Posterior cingulate gyrus (tissue), 11 donors: ENCODE data around the gene RPL18.

Experiments
- DNase-seq, 10 donors: peaks; one replicate each; pipeline versions ENCODE4 v3.0.0 to v3.0.0-alpha.2; 2020 to 2021; ENCODE audit warnings: mixed read lengths in 3 of 10
- intact Hi-C: fragments of 100-400 bp; cut with DNase I; formaldehyde crosslinking; loops from one replicate; pipeline ENCODE4 v1.15.1; 2023

RPL18 gene

DNA sequence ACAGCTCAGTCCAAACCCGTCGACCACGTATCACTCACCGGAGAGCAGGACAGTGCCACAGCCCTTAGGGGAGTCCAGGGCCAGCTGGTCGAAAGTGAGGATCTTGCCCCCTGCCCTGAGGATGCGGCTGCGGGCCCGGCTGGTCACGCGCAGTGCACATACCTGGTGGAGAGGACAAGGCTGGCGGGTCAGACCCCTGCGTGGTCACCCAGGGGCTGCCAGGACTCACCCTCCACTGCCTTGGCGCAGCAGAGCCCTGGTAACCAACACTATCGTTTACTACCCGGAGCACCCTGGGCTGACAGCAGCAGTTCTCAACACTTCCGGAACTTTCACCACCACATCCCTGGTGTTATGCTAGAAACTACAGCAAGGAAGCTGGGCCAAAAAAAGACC, 2.9 kb downstream of the RPL18 start:
- intact Hi-C loops, result no loop called here
- DNase-seq, result no peak

DNA sequence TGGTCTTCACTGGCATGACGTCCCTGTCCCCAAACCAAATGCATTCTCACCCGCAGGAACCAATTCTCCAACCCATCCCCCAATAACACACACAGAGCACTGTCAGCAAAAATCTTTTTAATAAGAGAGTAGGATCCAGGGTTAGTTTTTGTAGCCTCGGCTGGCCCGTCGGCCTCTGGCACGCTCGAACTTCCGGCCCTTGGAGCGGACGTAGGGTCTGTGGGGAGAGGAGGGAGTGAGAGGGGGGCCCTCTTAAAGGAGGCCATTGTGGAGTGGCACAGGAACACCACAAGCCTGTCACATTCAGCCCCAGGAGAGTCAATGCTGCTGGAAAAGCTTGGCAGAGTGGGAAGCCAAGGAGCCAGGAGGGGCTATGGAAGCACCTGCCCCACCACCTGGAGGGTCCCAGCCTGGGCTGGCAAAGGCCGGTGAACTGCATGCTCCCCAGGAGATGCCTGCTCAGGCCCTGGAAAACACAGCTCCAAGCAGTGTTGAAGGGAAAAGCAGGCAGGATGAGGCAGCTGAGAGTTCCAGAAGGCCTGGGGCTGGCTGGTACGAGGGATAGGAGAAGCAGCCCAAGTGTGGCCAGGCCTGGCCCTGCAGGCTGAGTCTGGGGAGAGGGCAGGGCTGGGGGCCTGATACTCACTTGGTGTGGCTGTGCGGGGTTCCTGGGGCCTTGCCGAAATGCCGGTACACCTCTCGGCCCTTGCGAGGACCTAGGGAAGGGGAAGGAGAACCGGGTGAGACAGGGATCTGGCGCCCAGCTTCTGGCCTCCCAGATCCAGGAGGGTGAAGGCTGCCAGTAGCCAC, 3.5 kb downstream of the RPL18 start:
- no peak for DNase-seq
- intact Hi-C loops, result no loop called here

DNA sequence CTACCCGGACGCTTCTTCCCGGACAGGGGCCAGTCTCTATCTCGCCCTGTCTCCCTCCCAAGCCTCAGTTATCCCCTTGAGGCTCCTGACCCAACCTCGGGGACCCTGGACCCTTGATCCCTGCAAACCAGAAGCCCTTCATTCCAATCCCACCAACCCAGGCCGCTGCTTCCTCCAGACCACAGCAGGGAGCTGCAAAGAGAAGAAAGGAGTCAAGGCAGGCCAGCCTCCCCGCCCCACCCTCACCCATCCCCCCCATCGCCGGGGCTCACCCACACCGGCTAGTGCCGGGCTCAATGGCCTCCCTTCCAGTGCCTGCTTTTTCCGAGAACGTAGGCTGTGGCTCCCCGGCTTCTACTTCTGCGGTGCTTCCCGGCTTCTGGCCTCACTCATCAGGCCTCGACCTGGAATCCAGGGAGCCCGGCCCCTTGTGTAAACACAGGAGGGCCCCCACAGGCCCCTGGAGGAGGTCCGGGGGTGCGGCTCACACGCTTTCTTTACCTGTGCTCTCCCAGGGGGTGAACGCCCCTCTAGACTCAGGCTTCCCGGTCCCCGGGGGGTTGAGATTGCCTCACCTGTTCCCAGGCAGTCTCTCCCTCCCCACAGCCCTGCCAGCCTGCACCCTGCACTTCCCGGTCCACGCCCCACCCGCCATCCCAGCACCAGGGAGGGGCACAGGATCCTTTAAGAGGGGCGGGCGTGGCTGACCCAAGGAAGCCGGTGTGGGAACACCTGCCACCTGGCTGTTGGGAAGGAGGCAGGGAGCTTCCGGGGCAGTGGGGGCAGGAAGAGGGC, 4.3 kb downstream of the RPL18 start, which contains the start of gene FAM83E:
TSS of gene FAM83E (minus strand) at position 641 of the 795 bp plus-strand sequence. CDS start 1,704 bp downstream, outside the sequence.
- DNase-seq, result peak in 1 of 10 donors; percentile 85
- intact Hi-C loops, result no loop called here

DNA sequence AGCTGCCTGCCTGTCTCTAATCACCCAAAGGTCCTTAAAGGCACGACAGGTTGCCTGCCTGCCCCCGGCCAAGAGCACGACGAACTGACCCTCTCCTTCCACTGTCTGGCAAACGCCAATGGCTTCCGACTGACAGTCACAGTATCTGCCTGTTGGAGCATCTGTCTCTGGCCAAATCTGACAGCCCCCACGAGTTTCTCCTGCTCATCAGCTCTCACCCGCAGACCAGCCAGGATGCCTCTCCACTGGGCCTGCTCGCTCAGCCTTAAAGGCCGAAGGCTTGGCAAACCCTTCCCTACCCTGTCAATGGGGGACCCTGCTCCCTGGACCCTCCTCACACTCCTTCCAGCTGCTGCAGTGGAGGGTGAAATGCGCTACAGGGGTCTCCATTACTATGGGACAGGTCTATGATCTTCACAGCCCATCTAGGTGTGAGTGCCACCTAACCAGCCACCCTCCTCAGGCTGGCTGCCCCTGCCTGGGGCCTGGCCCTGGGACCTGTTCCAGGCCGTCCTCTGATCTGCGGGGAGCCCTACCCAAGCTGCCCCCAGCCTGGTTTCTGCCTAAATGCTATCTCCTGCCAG, 5.0 kb downstream of the RPL18 start:
- DNase-seq, result no peak
- intact Hi-C loops, result no loop called here

DNA sequence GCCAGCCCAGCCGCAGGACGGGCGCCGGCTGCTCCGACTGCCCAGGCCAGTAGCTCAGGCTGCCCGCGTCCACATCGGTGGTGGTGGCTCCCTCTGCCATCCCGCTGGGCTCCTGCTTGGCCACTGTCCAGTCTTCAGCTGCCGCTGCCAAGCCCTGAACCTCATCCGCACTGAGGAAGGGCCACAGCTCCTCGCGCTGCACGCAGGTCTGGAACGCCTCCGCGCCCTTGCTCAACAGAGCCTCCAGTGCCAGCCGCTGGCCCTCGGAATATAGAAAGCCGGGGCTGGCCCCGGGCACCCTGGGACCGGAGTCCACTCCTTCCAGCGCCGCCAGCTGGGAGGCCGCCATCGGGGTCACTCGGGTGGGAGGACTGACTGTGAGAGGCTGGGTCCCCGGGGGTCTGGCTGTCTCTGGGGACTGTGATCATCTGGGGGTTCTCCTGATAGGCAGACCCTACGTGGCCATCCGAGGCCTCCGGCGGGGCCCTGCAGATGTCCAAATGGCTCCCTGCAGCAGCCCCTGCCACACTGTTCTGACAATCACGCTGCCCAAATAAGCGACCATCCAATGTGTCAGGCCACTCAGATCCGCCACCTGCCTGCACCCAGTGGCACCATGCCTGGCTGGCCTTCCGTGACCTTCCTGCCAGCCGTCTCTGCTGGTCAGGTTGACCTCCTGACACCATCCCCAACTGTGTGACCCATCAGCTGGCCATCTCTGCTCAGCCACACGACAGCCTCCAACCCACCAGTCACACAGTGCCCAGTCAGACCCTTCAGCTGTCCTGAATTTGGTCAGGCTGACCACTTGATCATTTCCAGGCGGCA, 5.7 kb downstream of the RPL18 start:
- intact Hi-C loops, result no loop called here
- peak in 9 of 10 donors; percentile 23 to 94 (median 60) for DNase-seq

DNA sequence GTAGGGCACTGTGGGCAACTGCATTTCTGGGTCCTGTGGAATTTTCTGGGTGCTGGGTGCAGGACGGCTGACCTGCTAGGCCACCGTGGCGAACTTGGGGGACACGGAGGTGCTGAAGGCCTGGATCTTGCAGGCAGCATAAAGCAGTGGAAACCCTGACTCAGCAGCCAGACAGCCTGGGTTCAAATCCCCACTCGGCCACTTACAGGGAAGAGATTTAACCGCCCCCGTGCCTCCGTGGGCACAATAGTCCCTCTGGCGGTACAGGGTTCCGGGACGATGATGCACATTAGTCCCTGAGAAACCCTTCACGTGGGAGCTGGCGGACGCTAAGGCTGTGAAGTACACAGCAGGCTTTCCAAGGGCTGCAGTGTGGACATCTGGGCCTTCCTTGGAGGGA, 7.1 kb downstream of the RPL18 start:
- DNase-seq, result no peak
- intact Hi-C loops, result no loop called here

DNA sequence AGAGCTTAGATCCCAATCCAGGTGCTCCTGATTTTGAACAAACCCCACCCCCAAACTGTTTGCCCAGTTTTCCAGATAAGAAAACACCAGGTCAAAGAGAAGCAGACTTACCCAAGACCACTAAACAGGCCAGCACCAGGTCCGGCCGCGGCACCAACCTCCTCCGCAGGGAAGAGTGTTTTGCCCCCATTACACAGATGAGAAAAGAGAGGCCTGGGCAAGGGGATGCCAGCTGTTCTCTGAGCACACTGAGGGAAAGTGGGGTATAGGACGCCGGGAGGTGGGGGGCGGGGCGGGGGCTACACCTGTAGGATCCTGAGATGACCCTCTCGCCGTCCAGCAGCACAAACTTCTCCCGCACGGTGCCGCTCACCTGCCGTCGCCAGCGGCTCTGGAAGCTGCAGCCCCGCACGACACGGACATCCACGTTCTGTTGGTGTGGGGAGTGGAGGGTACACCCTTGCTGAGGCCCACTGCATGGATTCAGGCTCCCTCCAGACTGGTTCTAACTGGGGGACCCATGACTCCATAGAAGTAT, 9.3 kb downstream of the RPL18 start:
- no peak for DNase-seq
- intact Hi-C loops, result no loop called here

DNA sequence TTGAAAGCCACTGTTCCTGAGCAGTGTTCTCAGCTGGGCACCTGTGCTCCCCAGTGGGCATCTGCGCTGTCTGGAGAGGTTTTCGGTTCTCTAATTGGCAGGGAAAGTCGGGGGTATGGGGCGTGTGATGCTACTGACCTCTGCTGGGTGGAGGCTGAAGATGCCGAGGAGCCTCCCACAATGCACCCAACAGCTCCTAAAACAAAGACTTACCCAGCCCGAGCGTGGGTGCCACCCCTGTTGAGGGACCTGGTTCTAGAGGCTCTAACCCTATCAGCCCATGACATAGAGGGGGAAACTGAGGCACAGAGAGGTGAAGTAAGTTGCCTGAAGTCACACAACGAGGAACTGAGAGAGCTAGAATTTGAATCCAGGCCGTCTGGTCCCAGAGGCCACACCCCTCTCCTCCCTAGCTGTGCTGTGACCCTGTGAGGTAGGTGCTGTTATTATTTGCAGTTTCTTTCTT, 10.1 kb downstream of the RPL18 start:
- DNase-seq, result peak in 4 of 10 donors; percentile 42 to 90 (median 70)
- intact Hi-C loops, result no loop called here

DNA sequence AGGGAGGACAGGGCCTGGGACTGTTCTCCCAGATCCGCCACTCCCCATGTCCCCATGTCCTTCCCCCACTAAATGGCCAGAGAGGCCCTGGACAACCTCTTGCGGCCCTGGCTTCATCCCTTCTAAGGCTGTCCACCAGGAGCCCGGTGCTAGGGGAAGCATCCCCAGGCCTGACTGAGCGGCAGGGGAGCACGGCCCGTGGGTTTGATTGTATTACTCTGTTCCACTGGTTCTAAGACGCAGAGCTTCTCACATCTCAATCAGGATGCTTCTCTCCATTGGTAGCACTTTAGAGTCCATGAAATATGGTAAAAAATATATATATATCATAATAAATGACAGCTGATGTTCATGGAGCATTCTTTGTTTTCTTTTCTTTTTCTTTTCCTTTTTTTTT, 11.6 kb downstream of the RPL18 start:
- intact Hi-C loops, result no loop called here

DNA sequence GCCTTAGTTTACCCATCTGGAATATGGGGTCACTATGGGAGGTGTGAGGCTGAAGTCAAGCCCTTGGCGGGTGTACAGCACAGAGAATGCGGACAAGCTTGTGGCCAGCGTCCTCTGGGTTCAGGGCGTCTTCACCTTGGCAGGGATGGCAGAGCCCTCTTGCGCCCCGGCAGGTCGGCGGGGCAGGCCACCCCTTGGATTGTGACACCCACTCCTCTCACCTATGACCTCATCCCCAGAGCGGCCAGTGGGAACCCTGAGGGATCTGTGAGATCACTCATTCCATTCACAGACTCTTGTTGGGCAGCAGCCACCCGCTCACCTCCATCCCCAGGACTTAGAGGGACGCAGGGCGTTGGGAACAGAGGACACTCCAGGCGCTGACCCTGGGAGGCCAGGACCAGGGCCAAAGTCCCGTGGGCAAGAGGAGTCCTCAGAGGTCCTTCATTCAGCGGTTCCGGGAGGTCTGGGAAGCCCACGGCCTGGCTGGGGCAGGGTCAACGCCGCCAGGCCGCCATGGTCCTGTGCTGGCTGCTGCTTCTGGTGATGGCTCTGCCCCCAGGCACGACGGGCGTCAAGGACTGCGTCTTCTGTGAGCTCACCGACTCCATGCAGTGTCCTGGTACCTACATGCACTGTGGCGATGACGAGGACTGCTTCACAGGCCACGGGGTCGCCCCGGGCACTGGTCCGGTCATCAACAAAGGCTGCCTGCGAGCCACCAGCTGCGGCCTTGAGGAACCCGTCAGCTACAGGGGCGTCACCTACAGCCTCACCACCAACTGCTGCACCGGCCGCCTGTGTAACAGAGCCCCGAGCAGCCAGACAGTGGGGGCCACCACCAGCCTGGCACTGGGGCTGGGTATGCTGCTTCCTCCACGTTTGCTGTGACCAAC, 12.3 kb downstream of the RPL18 start, which contains the start of gene SPACA4:
TSS of gene SPACA4 (plus strand) at position 280 of the 896 bp plus-strand sequence. CDS start at position 517, 237 bp downstream.
- intact Hi-C loops, result no loop called here
- no peak for DNase-seq

More for the DNA sequence above, 11.6 kb downstream of the RPL18 start:
- DNase-seq, result no peak

DNA sequence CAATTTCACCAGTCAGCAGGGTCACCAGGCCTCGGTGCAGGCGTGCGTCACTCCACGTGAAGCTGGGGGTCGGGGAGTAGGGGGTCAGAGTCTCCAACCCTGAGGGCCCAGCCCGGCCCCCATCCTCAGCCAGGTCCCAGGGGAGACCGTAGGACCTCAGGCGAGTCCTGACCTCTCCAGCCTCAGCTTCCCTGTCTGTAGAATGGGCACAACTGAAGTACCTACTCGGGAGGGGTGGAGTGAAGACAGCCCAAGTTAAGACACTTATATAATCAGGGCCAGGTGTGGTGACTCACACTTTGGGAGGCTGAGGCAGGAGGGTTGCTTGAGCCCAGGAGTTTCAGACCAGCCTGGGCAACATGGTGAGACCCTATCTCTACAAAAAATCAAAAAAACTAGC, 15.1 kb downstream of the RPL18 start:
- no peak for DNase-seq
- intact Hi-C loops, result no loop called here

DNA sequence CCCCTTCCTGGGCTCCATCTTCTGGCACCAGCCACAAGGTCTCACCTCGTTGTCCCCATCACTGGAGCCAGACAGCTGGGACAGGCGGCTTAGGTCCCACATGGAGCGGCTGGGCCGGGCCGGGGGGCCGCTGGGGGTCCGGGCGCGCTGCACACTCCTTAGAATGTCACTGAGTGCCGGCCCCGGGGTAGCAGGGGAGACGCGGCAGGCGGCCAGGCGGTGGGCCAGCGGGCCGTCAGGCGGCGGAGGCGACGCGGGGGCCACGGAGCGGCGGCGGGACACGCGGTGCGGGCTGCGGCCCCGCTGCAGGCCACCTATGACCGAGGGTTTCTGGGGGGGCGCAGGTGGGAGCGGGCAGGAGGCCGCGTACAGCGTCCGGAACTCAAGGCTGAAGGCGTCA, 15.5 kb downstream of the RPL18 start:
- intact Hi-C loops, result no loop called here
- DNase-seq, result peak in 1 of 10 donors; percentile 81

DNA sequence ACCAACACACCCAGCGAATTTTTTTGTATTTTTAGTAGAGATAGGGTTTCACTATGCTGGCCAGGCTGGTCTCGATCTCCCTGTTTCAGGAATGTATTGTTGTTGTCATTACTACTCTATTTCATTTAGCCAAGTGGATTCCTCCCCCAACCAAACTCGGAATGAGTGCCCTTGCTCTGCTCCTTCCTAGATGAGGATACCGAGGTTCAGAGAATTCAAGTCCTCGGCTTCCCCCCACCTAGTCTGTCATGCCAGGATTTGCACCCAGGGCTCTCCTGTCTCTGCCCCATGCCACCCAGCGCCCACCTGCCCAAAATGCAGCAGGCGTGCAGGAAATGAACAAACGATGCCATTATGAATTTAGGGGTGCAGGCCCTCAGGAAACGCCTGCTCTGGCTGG, 16.0 kb downstream of the RPL18 start:
- no peak for DNase-seq
- intact Hi-C loops, result no loop called here

DNA sequence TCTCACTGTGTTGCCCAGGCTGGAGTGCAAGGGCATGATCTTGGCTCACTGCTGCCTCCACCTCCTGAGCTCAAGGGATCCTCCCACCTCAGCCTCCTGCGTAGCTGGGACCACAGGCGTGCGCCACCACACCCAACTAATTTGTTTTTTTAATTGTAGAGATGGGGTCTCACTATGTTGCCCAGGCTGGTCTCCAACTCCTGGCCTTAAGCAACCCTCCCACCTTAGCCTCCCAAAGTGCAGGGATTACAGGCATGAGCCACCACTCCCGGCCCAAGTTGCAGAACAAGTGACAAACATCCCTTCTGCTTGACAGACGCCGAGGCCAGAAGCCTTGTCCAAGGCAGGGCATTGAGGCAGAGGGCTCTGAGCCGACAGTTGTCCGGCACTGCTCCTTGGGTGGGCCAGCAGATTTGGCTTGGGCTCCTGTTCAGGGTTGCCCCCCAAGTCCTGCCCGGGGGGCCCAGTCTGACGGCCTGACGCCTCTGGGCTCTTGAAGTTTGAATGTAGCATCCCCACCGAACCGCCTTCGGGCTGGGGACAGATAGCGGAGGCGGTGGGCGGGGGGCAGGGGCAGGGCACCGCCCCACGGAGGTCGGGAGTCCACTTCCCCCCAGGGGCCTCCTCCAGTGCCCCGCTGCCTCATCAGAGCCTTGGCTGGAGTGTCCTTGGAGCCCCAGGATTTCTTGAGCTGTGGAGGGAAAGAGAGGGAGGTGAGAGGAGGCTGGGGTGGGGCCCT, 18.1 kb downstream of the RPL18 start:
- DNase-seq, result no peak
- intact Hi-C loops, result no loop called here

DNA sequence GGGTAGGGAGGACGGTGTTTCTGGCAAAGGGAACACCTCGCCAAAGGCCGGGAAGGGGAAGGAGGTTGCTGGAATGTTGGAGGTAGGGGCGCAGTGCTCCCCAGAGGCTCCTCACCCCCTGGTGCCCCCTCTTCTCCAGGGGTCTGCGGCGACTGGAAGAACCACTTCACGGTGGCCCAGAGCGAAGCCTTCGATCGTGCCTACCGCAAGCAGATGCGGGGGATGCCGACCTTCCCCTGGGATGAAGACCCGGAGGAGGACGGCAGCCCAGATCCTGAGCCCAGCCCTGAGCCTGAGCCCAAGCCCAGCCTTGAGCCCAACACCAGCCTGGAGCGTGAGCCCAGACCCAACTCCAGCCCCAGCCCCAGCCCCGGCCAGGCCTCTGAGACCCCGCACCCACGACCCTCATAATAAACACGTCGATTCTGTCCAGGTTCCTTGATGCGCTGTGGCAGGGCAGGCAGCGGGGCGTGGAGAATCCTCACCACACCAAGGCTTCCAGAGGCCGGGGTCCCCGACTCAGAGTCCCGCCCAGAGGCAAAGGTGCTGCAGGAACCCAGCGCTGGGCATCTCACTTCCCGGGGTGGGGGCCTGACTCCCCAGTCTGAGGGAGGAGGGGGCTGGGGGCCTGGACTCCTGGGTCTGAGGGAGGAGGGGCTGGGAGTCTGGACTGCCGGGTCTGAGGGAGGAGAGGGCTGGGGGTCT, 19.8 kb downstream of the RPL18 start:
- DNase-seq, result no peak
- intact Hi-C loops, result no loop called here

DNA sequence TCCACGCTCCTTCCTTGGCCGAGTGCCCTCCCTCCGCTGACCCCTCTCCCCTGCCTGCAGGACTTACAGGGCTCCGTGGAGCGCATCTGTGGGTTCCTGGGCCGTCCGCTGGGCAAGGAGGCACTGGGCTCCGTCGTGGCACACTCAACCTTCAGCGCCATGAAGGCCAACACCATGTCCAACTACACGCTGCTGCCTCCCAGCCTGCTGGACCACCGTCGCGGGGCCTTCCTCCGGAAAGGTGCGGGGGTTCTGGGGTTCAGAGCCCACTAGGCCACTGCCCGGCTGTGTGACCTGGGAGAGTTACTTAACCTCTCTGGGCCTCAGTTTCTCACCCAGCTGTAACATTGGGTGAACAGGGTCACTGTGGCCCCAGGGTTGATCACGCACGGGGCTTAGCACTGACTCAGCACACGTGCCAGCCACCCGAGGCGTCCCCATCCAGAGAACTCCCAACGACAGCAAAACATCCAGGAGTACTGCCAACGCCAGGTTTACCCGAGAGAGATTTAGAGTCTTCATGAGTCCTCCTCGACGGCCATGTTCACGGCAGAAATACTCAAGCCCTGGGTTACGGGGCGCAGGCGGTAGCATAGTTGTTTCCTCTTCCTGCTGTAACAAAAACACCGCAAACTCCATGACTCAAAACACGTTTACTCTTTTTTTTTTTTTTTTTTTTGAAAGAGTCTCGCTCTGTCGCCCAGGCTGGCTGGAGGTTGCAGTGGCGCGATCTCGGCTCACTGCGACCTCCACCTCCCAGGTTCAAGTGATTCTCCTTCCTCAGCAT, 22.1 kb downstream of the RPL18 start:
- DNase-seq, result no peak
- intact Hi-C loops, result no loop called here

DNA sequence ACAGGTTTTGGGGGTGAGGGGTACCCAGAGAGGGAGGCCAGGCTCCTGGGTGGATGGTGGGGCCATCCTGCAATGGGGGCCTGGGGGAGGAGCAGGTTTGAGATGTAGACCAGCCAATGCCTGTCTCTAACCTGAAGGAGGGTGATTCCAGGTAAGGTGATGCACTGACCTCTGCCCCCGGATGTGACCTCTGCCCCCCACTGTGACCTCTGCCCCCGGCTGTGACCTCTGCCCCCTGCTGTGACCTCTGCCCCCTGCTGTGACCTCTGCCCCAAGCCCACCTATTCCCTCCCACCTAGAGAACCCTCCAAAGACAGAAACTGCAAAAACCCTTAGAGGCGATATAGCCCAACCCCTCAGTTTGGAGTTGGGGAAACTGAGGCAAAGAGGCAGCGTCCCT, 22.7 kb downstream of the RPL18 start:
- DNase-seq, result no peak
- intact Hi-C loops, result no loop called here
